ENCODE measurements around the gene M1AP.

M1AP gene

GRCh38 chr2:74550231-74550630, 97.9 kb downstream of the M1AP start:
- Histone ChIP-seq H3F3A (ENCODE audit: control insufficient read depth, insufficient read depth) (no peaks in the 10 kb centered on the region), H3K4me2 (ENCODE audit: low read length) (no peak overlapping the region), H3K79me2 (ENCODE audit: control insufficient read depth, low read length) (peaks cover 7% of the 10 kb centered on the region), H3K4me1 (ENCODE audit: control insufficient read depth, low read length) (peaks cover 24% of the 10 kb centered on the region), H3K9me3 (ENCODE audit: control insufficient read depth, insufficient read depth, low read length) (no peaks in the 10 kb centered on the region), H3K4me3 (ENCODE audit: low read length) (no peak overlapping the region), H4K20me1 (ENCODE audit: control insufficient read depth, insufficient read depth, low read depth, low read length) (no peaks in the 10 kb centered on the region), H3K27me3 (ENCODE audit: control insufficient read depth, low read length) (peaks cover 39% of the 10 kb centered on the region), H3K9me2 (replicated peaks; ENCODE audit: control insufficient read depth, low read length) (no peaks in the 10 kb centered on the region), H3K27ac (ENCODE audit: low read depth, low read length) (no peak overlapping the region), H3K36me3 (ENCODE audit: control insufficient read depth, low read length) (no peaks in the 10 kb centered on the region; the same call in 1 of the 2 replicates)
- TF ChIP-seq CTCF (IDR thresholded peaks at IDR 0.05; ENCODE audit: low read depth, low read length, poor library complexity, severe bottlenecking): no peak

- no peak for TF ChIP-seq CTCF (IDR thresholded peaks at IDR 0.05; ENCODE audit: low read depth, low read length, poor library complexity, severe bottlenecking)
- peak; percentile 77; the same call in 1 of the 2 replicates for TF ChIP-seq EZH2phosphoT487 (IDR thresholded peaks at IDR 0.05; ENCODE audit: borderline replicate concordance, low read length)
- H3K9me3 ChIP-seq (ENCODE audit: control insufficient read depth, insufficient read depth, low read length): no peaks in the 10 kb centered on the region
- H3K27ac ChIP-seq (ENCODE audit: low read depth, low read length): no peak overlapping the region
- H3K9me2 ChIP-seq (replicated peaks; ENCODE audit: control insufficient read depth, low read length): no peaks in the 10 kb centered on the region
- H3K4me3 ChIP-seq (ENCODE audit: low read length): 0 out of 2 replicates have a peak overlapping the region, but pooled peaks have one; percentile 16
- H3F3A ChIP-seq (ENCODE audit: control insufficient read depth, insufficient read depth): no peaks in the 10 kb centered on the region
- peaks cover 23% of the 10 kb centered on the region for H3K4me1 ChIP-seq (ENCODE audit: control insufficient read depth, low read length)
- peaks cover 44% of the 10 kb centered on the region for H3K27me3 ChIP-seq (ENCODE audit: control insufficient read depth, low read length)
- H3K4me2 ChIP-seq (ENCODE audit: low read length): peak overlapping the region; percentile 27; the same call in 1 of the 2 replicates
- H3K36me3 ChIP-seq (ENCODE audit: control insufficient read depth, low read length): no peaks in the 10 kb centered on the region
- no peaks in the 10 kb centered on the region for H4K20me1 ChIP-seq (ENCODE audit: control insufficient read depth, insufficient read depth, low read depth, low read length)
- H3K79me2 ChIP-seq (ENCODE audit: control insufficient read depth, low read length): no peaks in the 10 kb centered on the region
Measured at GRCh38 chr2:74548900-74549826, 99.0 kb downstream of the M1AP start.

- no peaks in the 10 kb centered on the region for H3K9me3 ChIP-seq (ENCODE audit: control insufficient read depth, insufficient read depth, low read length)
- H3K4me2 ChIP-seq (ENCODE audit: low read length): peak overlapping the region; percentile 27; the same call in 1 of the 2 replicates
- H3K36me3 ChIP-seq (ENCODE audit: control insufficient read depth, low read length): no peaks in the 10 kb centered on the region
- H3K9me2 ChIP-seq (replicated peaks; ENCODE audit: control insufficient read depth, low read length): no peaks in the 10 kb centered on the region
- H3K4me1 ChIP-seq (ENCODE audit: control insufficient read depth, low read length): peaks cover 16% of the 10 kb centered on the region
- no peak overlapping the region for H3K27ac ChIP-seq (ENCODE audit: low read depth, low read length)
- no peaks in the 10 kb centered on the region for H3F3A ChIP-seq (ENCODE audit: control insufficient read depth, insufficient read depth)
- no peaks in the 10 kb centered on the region for H4K20me1 ChIP-seq (ENCODE audit: control insufficient read depth, insufficient read depth, low read depth, low read length)
- TF ChIP-seq EZH2phosphoT487 (IDR thresholded peaks at IDR 0.05; ENCODE audit: borderline replicate concordance, low read length) (no peak), CTCF (IDR thresholded peaks at IDR 0.05; ENCODE audit: low read depth, low read length, poor library complexity, severe bottlenecking) (no peak)
- peaks cover 44% of the 10 kb centered on the region for H3K27me3 ChIP-seq (ENCODE audit: control insufficient read depth, low read length)
- no peaks in the 10 kb centered on the region for H3K79me2 ChIP-seq (ENCODE audit: control insufficient read depth, low read length)
- H3K4me3 ChIP-seq (ENCODE audit: low read length): 0 out of 2 replicates have a peak overlapping the region, but pooled peaks have one; percentile 16
Measured at GRCh38 chr2:74548285-74548899, 99.7 kb downstream of the M1AP start.
